CD4-positive, alpha-beta T cell treated with Interleukin-2 at 100 ng/mL for 4 hours (primary cell): Measurements from ENCODE around the gene RARRES1.

Experiments
- DNase-seq: peaks from one replicate; pipeline ENCODE4 v3.0.0-alpha.2; 2020; ENCODE audit warnings: low spot score

RARRES1 gene, protein sequence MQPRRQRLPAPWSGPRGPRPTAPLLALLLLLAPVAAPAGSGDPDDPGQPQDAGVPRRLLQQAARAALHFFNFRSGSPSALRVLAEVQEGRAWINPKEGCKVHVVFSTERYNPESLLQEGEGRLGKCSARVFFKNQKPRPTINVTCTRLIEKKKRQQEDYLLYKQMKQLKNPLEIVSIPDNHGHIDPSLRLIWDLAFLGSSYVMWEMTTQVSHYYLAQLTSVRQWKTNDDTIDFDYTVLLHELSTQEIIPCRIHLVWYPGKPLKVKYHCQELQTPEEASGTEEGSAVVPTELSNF

DNA sequence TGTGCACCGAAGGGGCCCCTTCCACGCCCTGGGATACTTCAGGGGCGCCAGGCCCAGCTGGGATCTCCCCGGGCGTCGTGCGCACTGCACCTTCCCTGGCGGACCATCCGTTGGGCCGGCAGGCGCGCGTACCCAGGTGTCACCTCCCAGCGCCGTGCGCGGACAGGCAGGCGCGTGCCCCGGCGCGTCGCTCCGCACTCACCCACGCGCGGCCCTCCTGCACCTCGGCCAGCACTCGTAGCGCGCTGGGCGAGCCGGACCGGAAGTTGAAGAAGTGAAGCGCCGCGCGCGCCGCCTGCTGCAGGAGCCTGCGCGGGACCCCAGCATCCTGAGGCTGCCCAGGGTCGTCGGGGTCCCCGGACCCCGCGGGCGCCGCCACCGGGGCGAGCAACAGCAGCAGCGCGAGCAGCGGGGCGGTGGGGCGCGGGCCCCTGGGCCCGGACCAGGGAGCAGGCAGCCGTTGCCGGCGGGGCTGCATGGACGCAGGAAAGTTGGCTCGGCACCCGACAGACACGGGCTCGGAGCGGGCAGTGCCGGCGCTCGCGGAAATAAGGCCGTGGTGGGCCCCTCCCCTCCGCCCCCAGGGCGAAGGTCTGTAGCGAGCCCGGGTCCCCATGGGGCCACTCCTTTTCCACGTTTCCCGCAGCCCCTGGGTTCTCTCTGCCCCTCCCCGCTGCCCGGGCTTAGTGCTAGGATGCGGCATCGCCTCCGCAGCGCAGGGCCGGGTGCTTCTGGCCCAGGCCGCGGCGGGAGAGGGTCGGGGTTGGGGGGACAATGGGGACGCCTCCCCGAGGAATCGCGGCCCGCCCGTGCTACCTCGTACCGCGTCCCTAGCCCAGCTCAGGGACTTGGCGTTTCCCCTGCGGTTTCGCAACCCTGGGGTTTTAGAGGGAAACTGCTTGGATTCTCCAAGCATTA lies at the start of gene RARRES1:
TSS of gene RARRES1 (minus strand) at position 520 of the 918 bp plus-strand sequence. CDS start at position 478, 42 bp downstream.
- DNase-seq = no peak

DNA sequence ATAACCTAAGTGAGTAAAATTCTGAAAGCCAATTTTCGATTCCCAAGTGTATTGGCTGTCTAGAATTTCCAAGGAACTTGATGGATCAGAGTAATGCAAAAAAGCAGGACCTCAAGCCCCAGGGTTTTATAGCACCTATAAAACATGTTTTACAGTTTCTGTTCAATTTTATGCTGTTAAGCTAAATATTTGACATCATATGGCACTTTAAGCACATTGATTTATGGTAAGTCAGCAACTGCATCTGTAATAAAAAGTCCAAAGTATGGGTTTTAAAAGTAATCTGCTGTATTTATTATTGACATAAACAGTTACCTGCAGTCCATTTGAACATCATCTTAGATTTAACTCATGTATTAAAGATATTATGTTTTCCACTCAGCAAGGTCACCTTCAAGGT lies 49.6 kb upstream of the RARRES1 start:
- no peak for DNase-seq

DNA sequence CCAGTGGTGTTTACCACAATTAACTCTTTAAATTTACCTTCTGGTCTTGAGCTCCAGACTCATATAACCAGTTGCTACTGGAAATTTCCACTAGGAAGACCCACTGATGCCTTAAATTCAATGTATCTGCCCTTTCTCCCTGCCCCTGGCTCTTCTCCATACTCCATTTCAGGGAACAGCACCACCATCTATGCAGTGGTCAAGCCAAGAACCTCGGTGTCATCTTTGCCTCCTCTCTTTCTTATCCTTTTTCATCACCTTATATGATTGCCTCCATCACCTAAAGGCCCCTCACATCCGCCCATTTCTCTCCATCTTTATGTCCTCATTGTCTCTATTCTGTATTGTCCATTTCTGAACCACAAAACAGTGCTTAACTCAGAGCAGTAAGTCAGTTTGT lies 48.9 kb upstream of the RARRES1 start:
- DNase-seq = no peak

DNA sequence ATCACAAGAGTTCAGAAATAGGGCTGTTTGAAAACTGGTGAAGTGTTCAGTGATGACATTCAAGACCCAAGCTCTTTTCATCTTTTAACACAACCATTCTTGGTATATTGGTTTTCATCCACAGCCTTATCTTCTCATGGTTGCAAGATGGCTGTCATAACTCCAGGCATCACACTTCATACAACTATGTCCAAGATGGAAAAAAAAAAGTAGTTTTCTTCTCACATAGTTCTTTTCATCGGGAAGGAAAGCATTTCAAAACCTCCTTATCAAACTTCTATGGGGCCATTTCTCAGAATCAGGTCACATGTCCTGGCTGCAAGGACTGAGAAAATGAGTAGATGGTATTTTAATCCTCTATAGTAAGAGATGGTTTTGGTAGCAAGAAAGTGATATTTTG lies 48.5 kb upstream of the RARRES1 start:
- no peak for DNase-seq

DNA sequence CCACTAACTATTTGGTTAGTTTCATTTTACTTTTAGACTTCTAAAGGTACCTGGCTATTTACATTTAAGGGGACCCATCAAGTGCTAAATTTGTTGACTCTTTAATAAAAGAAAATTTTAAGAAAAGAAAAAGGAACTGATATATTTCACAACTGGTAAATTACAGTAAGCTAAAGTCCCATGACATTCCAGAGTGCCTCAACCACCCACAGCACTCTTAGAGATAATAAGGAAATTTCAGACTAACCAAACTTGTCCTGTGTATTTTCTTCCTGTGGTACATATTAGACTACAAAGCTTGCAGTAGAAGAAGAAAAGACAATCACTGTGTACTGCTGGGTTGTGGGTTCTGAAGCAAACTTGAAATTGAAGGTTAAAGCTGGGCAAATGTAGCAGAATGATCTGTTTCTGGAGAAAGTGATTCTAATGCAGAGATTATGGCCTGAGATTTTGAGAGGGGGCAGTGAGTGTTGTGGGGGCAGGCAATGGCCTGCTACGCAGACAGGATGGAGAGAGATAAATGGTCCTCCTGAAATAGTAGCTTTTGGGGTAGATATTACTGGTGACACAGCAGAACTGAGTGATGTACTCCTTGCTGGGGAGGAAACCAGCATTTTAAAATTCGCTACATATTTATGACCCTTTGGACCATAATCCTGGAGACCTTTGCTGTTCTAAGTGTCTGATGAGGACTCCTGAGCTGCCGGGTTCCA lies 45.1 kb upstream of the RARRES1 start:
- DNase-seq = no peak

DNA sequence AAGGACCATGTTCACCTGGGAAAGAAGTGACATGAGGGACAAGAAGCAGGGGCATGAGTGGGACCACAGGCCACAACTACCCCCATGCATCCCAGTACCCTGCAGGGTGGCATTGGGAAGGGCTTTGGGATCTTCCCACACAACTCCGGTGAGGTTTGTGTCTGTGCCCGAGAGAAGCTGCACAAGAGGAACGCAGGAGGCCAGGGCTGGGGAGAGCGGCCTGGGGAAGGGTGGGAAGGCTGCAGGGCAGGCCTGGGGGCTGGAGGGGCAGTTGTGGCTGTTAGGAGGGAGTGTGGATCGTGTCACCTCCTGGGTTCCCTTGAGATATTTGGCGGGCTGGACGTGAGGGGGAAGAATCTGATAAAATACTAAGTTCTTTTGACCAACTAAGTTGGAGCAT lies 44.3 kb upstream of the RARRES1 start:
- DNase-seq = no peak

DNA sequence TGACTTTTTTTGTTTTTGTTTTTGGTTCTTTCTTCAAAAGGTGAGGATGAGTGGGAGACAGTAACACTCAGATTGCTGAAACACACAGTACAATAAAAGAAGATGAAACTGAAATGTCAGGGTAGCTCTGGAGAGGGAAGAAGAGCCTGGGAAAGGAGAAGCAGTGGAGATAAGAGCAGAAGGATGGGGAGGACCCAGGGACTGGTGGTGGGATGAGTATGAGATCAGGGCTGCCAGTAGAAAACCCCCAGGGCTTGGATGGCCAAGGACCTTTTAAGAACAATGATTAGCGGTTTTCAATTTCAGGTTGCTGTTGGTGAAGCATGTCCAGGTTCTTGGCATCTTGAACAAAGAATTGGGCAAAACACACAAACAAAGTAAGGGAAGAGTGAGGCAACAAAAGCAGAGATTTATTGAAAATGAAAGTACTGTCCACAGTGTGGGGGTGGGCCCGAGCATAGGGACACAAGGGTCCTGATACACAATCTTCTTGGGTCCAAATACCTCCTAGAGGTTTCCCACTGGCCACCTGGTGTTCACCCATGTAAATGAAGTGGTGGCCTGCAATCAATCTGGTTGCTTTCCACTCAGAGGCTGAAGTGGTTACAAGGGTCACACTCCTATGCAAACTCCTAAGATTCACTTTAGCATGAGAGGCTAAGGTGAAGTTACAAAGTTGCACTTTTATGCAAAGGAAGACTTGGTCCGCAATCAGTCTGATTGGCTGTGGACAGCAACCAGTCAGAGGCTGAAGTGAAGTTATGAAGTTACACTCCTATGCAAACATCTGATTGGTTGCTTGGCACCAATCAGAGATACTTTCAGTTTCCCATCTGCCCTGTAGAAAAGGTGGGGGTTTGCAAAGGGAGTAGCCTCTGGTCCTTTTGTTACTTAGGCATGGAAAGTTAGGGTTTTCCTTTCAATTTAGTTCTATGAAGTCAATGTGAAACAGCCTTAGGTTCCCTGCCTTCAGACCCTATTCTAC lies 43.5 kb upstream of the RARRES1 start:
- no peak for DNase-seq

DNA sequence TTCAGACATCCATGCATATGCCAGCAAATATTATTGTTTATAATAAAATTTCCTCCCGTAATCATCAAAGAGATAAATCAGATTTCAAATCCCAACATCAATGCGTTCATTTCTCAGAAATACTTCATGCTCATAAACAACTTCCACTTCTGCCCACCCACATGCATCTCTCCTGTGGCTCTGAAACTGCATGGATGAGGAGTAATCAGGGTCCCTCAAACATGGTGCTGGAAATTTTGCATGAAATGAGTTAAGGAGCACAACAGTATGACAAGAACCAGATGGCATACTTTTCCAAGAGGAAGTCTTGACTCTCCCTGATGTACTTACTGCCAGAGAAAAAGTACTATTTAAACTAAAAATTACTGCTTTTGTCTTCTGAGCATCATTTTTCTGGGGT lies 42.7 kb upstream of the RARRES1 start:
- DNase-seq = no peak

DNA sequence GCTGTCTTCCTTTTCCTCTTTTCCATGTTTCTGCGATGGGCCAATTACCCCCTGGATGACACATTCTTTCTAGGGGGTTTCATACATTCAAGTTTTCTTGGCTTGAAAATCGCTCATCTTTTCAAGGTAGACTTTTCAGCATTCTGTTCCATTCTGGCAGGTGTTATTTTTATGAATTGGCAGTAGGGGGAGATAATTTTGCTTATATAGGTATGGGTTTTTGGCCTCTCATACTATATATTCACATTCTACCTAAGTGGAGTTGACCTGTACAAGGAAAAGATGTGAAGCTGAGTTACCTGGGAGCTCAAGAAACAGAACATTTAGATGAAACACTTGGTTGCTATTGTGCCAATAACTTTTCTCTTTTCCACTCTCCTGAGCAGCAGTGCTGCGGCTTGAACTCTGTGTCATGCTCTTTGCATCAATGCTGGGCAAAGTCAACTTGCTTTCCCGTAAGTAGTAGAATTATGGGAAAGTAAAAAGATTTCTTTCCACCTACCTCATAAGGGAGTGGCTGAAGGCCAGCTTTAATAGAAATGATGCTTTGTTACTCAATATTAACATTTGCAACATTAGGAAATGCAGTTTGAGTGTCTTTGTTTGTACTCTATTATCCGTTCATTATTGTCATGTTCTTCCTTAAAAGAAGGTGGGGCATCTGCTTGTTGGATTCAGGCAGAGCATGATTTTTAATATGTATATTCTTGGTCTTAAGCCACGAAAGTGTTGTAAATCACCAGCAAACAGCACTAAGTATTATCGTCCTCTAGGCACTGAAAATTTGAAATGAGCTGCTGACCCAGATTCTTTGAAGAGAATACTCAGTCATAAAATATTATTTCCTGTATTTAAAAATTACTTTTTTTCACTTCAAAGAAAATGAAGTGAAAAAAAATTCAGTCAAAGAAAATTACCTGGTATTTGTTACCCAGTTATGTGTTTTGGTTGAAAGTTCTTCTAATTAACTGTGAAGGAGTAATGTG lies 41.9 kb upstream of the RARRES1 start:
- no peak for DNase-seq

DNA sequence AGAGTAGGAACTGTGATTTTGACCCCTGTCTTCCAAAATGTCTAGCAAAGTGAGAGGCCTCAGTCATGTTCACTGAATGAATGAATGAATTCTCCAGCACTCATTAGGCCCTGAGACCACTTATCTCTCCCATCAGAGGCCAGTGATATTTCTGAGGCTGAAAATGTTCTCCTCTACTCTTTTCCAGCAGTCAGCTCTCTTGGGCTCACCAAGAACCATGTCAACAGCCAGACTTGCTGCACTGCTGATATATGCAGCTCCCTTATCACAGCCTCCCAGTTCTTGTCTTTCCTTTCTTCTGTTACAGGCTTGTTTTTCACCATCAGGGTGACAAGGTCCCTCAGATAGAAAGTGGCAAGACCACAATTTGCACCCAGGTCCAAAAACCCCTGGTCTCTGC lies 40.9 kb upstream of the RARRES1 start:
- DNase-seq = no peak

DNA sequence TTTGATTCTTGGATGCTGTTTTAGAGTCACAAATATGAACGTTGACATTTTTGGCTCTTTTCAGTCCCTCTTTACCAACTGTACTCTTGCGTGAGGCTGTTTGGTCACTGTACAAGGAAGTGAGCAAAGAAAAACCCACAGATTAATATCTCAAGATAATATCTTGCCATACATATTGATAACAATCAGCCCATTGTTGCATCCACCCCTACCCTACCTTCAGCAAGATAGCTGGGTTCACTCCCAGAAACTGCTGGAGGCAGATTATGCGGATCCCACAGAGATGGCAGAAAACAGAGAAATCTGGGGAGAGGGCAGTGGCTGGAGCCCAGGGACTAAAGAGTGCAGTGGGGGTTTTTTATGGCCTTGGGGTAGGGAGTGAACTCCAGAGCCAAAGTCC lies 39.7 kb upstream of the RARRES1 start:
- DNase-seq = no peak

DNA sequence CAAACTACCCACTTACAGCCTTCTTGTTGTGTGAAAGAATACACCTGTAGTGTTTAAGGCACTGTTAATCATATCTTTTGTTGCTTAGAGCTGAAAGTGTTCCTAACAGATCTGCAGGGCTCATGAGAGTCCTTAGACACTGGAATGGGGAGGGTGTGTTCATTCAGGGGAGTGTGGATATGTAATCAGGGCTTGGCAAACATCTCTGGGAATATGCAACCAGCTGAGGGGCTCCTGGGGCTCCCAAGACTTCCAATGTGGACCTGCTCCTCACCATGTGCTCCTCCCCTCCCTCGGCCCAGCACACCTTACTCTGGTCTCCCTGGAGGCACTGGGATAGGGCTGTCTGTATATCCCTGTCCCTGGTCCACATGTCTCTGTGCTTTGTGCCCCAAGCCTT lies 39.3 kb upstream of the RARRES1 start:
- no peak for DNase-seq

DNA sequence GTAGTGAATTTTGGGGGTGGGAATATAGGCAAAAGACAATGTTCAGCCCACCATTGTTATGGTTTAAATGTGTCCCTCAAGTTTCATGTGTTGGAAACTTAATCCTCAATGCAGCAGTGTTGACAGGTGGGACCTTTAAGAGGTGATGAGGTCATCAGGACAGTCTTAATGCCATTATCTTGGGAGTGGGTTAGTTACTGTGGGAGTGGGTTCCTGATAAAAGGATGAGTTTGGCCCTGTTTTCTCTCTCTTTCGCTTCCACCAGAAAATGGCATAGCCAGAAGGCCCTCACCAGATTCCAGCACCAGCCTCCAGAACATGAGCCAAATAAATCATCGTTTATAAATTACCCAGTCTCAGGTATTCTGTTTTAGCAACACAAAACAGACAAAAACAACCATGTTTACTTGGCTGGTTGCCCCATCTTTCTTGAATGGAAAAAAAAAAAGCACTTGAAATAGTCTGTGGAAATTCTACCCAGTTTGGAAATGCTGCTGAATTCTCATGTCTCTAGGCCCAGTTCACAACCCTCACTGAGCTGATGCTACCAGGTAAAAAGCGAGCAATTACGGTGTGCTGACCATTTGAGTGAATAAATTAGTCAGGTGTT lies 38.6 kb upstream of the RARRES1 start:
- no peak for DNase-seq

DNA sequence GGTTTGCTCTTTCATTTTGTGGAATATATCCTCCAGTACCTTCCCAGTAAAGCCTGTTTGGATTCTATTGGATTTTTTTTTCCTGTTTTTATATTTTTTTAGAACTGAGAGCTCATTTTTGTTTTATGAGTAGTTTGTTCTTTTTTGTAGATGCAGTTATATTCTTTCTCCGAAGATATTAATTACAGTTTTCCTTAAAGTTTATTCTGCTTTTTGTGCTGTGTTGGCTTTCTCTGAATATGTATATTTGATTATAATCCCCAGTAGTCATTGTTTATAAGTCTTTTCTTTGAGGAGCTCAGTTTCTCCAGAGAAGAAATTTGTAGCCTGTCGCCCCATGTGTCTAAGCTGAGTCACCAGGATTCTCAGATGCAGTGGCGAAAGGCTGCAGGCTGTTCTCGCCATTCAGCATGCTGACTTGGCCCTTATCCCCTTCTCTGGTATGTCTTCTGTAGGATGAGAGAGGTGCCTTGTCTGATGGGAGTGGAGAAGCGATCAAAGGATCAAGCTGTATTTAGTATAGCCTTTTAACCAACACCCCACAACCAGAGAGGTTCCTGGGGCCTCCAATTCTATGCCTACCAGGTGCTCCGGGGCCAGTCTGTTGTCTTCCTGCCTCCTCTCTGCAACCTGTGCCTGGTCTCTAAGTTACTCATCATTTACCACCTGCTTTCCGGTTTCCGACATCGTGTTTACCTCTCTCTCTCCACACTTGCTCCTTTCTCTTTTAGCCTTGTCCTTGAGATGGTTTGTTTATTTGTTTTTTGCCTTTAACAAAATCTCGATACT lies 37.9 kb upstream of the RARRES1 start:
- no peak for DNase-seq

DNA sequence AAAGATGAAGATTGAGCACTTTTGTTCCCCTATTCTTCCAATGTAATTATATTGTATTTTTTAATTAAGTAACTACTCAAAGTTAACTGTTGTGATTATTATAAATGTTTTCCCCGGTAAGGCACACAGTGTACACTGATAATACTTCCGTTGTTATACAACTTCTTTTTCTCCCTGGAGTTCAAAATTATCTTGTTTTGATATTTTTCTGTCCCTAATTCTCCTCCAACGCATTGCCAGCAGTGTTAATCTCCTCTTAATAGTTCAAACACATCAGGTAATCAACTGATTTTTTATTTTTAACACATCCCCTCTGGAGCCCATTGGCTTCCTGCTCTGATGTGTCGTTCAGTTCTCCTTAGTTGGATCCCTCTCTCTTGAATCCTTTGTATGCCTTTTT lies 37.3 kb upstream of the RARRES1 start:
- DNase-seq = no peak

DNA sequence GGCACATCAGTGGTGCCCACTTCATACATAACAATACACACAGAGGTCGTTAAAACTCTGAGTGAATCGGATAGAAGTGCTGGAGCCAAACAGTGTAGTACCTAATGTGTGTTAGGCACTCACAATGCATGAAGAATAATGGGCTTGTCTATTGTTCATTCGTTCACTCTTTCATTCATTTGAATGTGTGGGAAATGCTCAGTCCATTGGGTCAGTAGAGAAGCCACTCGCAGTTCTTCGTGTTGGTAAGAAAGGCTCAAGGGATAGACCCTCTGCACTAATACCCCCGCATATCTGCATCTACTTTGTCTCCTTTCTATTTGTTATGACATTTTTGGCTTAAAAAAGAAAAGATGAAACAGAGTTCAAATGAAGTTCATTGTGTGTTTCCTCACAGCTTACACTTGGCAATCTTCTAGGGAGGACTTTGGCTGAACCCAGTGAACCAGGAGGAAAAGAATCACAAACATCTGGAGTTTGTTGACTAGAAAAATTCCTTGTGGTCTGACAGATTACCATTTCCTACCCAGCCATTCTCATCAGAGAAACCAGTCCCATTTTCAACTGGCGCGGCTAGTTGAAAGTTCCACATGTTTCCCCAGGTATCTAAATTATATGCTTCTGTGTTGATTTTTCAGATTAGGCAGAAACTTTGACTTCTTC lies 36.8 kb upstream of the RARRES1 start:
- no peak for DNase-seq

DNA sequence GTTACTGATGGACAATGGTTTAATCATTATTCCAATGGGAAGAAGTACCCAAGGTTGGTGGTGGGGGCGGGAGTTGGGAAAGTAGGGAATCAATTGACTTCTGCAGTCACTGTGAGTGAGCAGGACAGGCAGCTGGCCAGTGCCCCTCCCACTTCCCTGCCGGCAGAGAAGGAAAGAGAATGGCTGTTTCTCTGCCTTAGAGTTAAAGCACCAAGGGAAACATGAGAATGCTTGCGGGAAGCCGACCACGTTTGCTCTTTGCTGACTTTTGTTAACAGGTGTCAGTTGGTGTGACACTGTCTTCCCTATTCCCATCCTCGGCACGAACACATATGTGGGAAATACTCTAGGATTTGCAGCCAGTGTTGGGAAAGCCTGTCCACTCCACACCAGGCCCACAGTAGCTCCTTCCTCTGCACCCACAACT lies 36.1 kb upstream of the RARRES1 start:
- no peak for DNase-seq

DNA sequence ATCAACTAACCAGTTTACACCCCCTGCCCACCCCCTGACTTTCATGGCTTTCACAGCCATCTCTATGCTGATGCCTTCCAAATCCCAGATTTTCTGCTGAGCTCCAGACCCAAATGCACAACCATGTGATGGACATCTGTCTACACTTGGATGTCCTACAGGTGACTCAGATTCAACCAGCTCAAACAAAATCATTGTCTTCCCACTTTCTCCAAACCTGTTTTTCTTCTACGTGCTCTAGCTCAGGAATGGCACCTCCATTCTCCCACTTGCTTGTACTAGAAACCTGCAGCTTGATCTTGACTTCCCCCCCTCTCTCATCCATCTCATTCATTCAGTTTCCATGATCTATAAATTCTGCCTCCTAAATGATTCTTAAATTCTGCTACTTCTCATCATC lies 34.1 kb upstream of the RARRES1 start:
- DNase-seq = no peak
